B cell (primary cell): Measurements from ENCODE around the gene NTN3. TPM values are rescaled to one million over a fixed set of nuclear protein-coding genes. Genes with fewer than 3 reads are reported as not detected.

Source experiments
- ATAC-seq: fragments of 200-7000 bp; cut with Tn5 transposase; one replicate; pipeline ENCODE4 v1.10.0; 2021; ENCODE audit warnings: low read depth, mild to moderate bottlenecking, moderate number of reproducible peaks, moderate library complexity
- CTCF ChIA-PET: fragments of 350-600 bp; sonication (Branson Sonifier 250); formaldehyde crosslinking; loops from one replicate; lab custom pipeline; 2021; ENCODE audit warnings: antibody characterized with exemption, inconsistent platforms; lab: Charles Lee
- POLR2A ChIA-PET: fragments of 350-600 bp; sonication (Branson Sonifier 250); formaldehyde crosslinking; loops from one replicate; lab custom pipeline; 2021; ENCODE audit warnings: antibody characterized with exemption; lab: Charles Lee
- DNase-seq: peaks from one replicate; pipeline ENCODE4 v3.0.0; 2013
- H2AFZ ChIP-seq: 2 replicates; pipeline ENCODE4 v1.6.1; 2012; ENCODE audit warnings: mild to moderate bottlenecking, low read depth, low read length; ENCODE audit not compliant: insufficient read depth, poor library complexity, severe bottlenecking
- H3K27ac ChIP-seq, 2 donors: 1 replicate in 1 of 2; 2 replicates in 1 of 2; pipeline ENCODE4 v1.5.1; 2012 to 2013; ENCODE audit warnings: low read length in 2 of 2, mild to moderate bottlenecking in 2 of 2, moderate library complexity in 1 of 2
- H3K27me3 ChIP-seq, 4 experiments: fragments of 200-600 bp in 1 of 4; sonication (generic) in 1 of 4; replicated peaks in 1 of 4; 1 replicate in 2 of 4; 2 replicates in 2 of 4; pipeline versions ENCODE4 v1.6.1 to v1.7.0; 2013 to 2016; ENCODE audit warnings: low read length in 3 of 4, mild to moderate bottlenecking in 2 of 4, mixed read lengths in 1 of 4, moderate library complexity in 1 of 4; ENCODE audit not compliant: insufficient read depth in 4 of 4, control insufficient read depth in 3 of 4; ENCODE audit errors: control extremely low read depth in 1 of 4
- H3K36me3 ChIP-seq, 2 experiments: replicated peaks in 1 of 2; 1 replicate in 1 of 2; 2 replicates in 1 of 2; pipeline versions ENCODE4 v1.6.1 to v1.7.1; 2013; ENCODE audit warnings: low read length in 1 of 2; ENCODE audit not compliant: insufficient read depth in 2 of 2, control insufficient read depth in 1 of 2; ENCODE audit errors: control extremely low read depth in 1 of 2, extremely low read depth in 1 of 2
- H3K4me1 ChIP-seq, 2 donors: fragments of 200-600 bp in 1 of 2; sonication (generic) in 1 of 2; 1 replicate in 1 of 2; 2 replicates in 1 of 2; pipeline versions ENCODE4 v1.5.1 to v1.6.1; 2013 to 2017; ENCODE audit warnings: low read length in 2 of 2; ENCODE audit not compliant: control insufficient read depth in 2 of 2, insufficient read depth in 2 of 2
- H3K4me2 ChIP-seq: replicated peaks from 2 replicates; pipeline ENCODE3; 2012; ENCODE audit warnings: mild to moderate bottlenecking, low read depth, low read length; ENCODE audit not compliant: poor library complexity, severe bottlenecking
- H3K4me3 ChIP-seq, 5 experiments: fragments of 200-600 bp in 1 of 5; sonication (generic) in 1 of 5; 1 replicate in 3 of 5; 2 replicates in 2 of 5; pipeline versions ENCODE4 v1.5.1 to v1.7.0; 2011 to 2016; ENCODE audit warnings: low read length in 4 of 5, mild to moderate bottlenecking in 4 of 5, low read depth in 2 of 5, control low read depth in 1 of 5, moderate library complexity in 1 of 5; ENCODE audit not compliant: insufficient read depth in 1 of 5; ENCODE audit errors: control extremely low read depth in 1 of 5, extremely low read depth in 1 of 5
- H3K79me2 ChIP-seq: fragments of 200-600 bp; sonication (generic); one replicate; pipeline ENCODE4 v1.6.0; 2016; ENCODE audit warnings: low read length; ENCODE audit not compliant: control insufficient read depth, insufficient read depth
- H3K9ac ChIP-seq: fragments of 200-600 bp; sonication (generic); 2 replicates; pipeline ENCODE4 v1.6.1; 2017; ENCODE audit warnings: mild to moderate bottlenecking, low read length, moderate library complexity
- H3K9me3 ChIP-seq, 3 donors: one replicate each; pipeline versions ENCODE4 v1.6.1 to v1.7.1; 2013; ENCODE audit warnings: low read length in 2 of 3; ENCODE audit not compliant: control insufficient read depth in 2 of 3, insufficient read depth in 1 of 3; ENCODE audit errors: control extremely low read depth in 1 of 3
- H4K20me1 ChIP-seq: 2 replicates; pipeline ENCODE4 v1.6.0; 2012; ENCODE audit warnings: mild to moderate bottlenecking, low read length; ENCODE audit not compliant: insufficient read depth, control insufficient read depth, poor library complexity, severe bottlenecking
- H3K27ac Mint-ChIP-seq: one replicate; pipeline ENCODE4 v1.8.0; 2021; ENCODE audit warnings: mixed read lengths
- H3K27me3 Mint-ChIP-seq: one replicate; pipeline ENCODE4 v1.8.0; 2021; ENCODE audit warnings: mixed read lengths
- H3K4me1 Mint-ChIP-seq: one replicate; pipeline ENCODE4 v1.8.0; 2021; ENCODE audit warnings: mixed read lengths
- H3K4me3 Mint-ChIP-seq: one replicate; pipeline ENCODE4 v1.8.0; 2021; ENCODE audit warnings: mixed read lengths
- H3K9me3 Mint-ChIP-seq: one replicate; pipeline ENCODE4 v1.8.0; 2022; ENCODE audit warnings: mixed read lengths; ENCODE audit not compliant: insufficient read depth
- EZH2 ChIP-seq: IDR thresholded peaks from 2 replicates; pipeline ENCODE4 v1.6.1; 2012; ENCODE audit warnings: borderline replicate concordance, low read depth, mild to moderate bottlenecking, moderate library complexity, low read length; ENCODE audit not compliant: insufficient read depth, poor library complexity, severe bottlenecking
- WGBS: methylation state at CpG from one replicate; pipeline ENCODE4 v1.1.5; 2013; ENCODE audit warnings: missing lambda C conversion rate; ENCODE audit not compliant: insufficient coverage; 5-methylcytosine and 5-hydroxymethylcytosine counted together
- intact Hi-C: fragments of 100-400 bp; cut with micrococcal nuclease; formaldehyde crosslinking; loops from one replicate; pipeline ENCODE4 v1.10.0; 2022
- polyA plus RNA-seq: library from polyadenylated mRNA; depleted of rRNA; stranded (reverse); fragments of >200 nt; gene quantifications from 2 replicates; pipeline ENCODE4 v1.2.3, GENCODE V29; 2012
- total RNA-seq, 2 donors: library from RNA; stranded (reverse); fragments of 120-200 nt in 1 of 2; gene quantifications; 1 replicate in 1 of 2; 2 replicates in 1 of 2; pipeline versions ENCODE4 v1.2.3 to v1.2.4, GENCODE V29; 2013 to 2022
- TF ChIP-seq, protein P1 (sequence below): fragments of 200-600 bp; IDR thresholded peaks from one replicate; pipeline ENCODE4 v1.8.0; 2022; ENCODE audit warnings: antibody characterized with exemption, mild to moderate bottlenecking

The NTN3 gene
- total and polyA plus RNA-seq, 2 donors (not counting 1 experiment from before 2014, with no cell fraction given): not detected

DNA sequence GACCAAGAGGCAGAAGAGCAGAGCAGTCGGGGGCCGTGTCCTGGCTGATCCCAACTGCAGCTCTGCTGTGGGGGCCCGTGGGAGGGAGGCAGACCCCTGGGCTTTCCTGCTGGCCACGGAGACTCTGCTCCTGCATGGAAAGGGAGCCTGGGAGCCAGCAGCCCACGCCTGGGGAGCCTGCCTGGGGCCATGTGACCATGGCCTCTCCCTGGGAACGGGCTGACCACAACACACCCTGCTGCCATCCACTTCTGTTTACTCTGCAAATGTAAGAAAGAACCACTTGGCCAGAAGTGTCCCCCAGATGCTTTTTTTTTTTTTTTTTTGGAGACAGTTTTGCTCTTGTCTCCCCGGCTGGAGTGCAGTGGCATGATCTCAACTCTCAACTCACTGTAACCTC, 13.2 kb upstream of the NTN3 start:
- Histone ChIP-seq H3K27ac (no peak overlapping the region), H3K4me1 (peaks cover 10 to 16% of the 10 kb centered on the region in 2 donors), H2AFZ (no peak overlapping the region), H3K4me2 (no peak overlapping the region), H4K20me1 (no peaks in the 10 kb centered on the region), H3K4me3 (no peak overlapping the region), H3K36me3 (peaks cover 0 to 9% of the 10 kb centered on the region in 2 experiments), H3K27me3 (no peaks in the 10 kb centered on the region), H3K79me2 (no peaks in the 10 kb centered on the region), H3K9ac (no peak overlapping the region), H3K9me3 (no peaks in the 10 kb centered on the region)
- Mint-ChIP-seq H3K9me3 (no peaks in the 10 kb centered on the region), H3K4me3 (no peak overlapping the region), H3K27ac (no peak overlapping the region), H3K4me1 (peaks cover 6% of the 10 kb centered on the region), H3K27me3 (no peaks in the 10 kb centered on the region)
- CTCF ChIA-PET: interaction anchor here (1.3 kb wide), 1 partner anchor 29 kb away, joined by 3 read pairs; the partner anchor contains the start of gene CCNF
- ATAC-seq (no peak), DNase-seq (no peak)
- 98% methylated on average over 5 of the region's 7 CpGs for WGBS
- POLR2A ChIA-PET: no interaction called here
- TF ChIP-seq, protein P1, sequence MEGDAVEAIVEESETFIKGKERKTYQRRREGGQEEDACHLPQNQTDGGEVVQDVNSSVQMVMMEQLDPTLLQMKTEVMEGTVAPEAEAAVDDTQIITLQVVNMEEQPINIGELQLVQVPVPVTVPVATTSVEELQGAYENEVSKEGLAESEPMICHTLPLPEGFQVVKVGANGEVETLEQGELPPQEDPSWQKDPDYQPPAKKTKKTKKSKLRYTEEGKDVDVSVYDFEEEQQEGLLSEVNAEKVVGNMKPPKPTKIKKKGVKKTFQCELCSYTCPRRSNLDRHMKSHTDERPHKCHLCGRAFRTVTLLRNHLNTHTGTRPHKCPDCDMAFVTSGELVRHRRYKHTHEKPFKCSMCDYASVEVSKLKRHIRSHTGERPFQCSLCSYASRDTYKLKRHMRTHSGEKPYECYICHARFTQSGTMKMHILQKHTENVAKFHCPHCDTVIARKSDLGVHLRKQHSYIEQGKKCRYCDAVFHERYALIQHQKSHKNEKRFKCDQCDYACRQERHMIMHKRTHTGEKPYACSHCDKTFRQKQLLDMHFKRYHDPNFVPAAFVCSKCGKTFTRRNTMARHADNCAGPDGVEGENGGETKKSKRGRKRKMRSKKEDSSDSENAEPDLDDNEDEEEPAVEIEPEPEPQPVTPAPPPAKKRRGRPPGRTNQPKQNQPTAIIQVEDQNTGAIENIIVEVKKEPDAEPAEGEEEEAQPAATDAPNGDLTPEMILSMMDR: no peak
- no peak for TF ChIP-seq EZH2
- intact Hi-C loops: no loop called here

DNA sequence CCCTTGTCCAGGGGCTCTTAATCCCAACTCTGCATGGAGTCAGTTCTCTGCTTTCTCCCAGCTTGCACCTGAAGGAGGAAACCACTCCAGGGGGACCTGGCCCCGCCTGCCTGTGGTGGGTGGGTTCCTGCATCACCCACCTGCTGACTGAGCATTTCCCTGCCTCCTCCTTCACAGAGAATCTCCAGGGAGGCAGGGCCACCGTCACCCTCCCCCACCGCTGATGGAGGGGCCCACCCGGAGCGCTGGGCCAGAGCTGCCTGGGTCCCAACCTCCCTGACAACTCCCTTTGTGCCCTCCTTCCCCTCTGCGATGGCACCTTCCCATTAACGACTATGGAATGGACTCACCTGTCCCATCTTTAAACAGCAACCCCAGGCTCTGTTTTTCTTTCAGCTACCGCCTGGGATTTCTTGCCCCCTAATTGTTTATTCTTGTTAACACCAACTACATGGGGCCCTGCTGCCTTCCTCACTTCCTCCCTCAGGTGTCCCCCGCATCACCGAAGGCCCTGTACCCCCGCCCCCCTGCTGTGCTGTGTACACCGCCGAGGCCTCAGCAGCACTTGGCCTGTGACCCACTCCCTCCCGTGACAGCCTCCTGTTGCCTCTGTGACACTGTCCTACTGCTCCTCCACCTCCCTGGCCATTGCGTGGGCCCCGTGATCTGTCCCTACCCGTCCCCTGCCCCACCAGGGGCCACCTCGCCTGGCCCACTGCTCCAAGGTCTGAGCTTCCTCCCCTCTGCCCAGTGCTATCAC, 12.0 kb upstream of the NTN3 start:
- no peaks in the 10 kb centered on the region for H3K9me3 Mint-ChIP-seq
- peak overlapping the region; percentile 87 for H3K9ac ChIP-seq
- ATAC-seq (no peak), DNase-seq (no peak)
- CTCF ChIA-PET: interaction anchor here (0.6 to 1.3 kb wide), 6 partner anchors 10 to 264 kb away, joined by 3 to 5 read pairs (median 3); partner anchors contain the start of genes ABCA3 and CCNF
- POLR2A ChIA-PET: interaction anchor here (0.7 to 2.0 kb wide), 9 partner anchors 10 to 319 kb away, joined by 3 to 11 read pairs (median 6); partner anchors contain the start of genes CCNF and TBC1D24
- peak overlapping the region; percentile 94 for H3K4me3 Mint-ChIP-seq
- H3K4me1 Mint-ChIP-seq: peaks cover 6% of the 10 kb centered on the region
- H3K79me2 ChIP-seq: no peaks in the 10 kb centered on the region
- H2AFZ ChIP-seq: peak overlapping the region; percentile 98
- no peaks in the 10 kb centered on the region for H4K20me1 ChIP-seq
- intact Hi-C loops: no loop called here
- peak overlapping the region in 4 of 5 experiments; percentile 44 to 84 (median 57) for H3K4me3 ChIP-seq
- no peaks in the 10 kb centered on the region for H3K9me3 ChIP-seq
- H3K27ac ChIP-seq: no peak overlapping the region
- WGBS: 34% methylated on average over 17 of the region's 18 CpGs
- H3K27me3 Mint-ChIP-seq: no peaks in the 10 kb centered on the region
- H3K27ac Mint-ChIP-seq: no peak overlapping the region
- H3K4me1 ChIP-seq: peaks cover 10 to 16% of the 10 kb centered on the region in 2 donors
- H3K27me3 ChIP-seq: no peaks in the 10 kb centered on the region
- no peaks in the 10 kb centered on the region for H3K36me3 ChIP-seq
- TF ChIP-seq EZH2: no peak
- TF ChIP-seq, protein P1: no peak
- peak overlapping the region; percentile 100 for H3K4me2 ChIP-seq
